DOHH2 (cell line): ENCODE results near the gene CCDC15.

Source experiments
- EZH2phosphoT487 ChIP-seq: fragments of 200-600 bp; sonication (generic); IDR thresholded peaks from 2 replicates; pipeline ENCODE4 v1.6.1; 2017; ENCODE audit warnings: borderline replicate concordance, mild to moderate bottlenecking, antibody characterized with exemption, low read length, moderate library complexity, mixed read lengths
- TF ChIP-seq, protein P1 (sequence below): fragments of 200-600 bp; sonication (generic); IDR thresholded peaks from one replicate; pipeline ENCODE4 v1.5.1; 2014; ENCODE audit warnings: antibody characterized with exemption, mild to moderate bottlenecking, low read depth, low read length; ENCODE audit not compliant: poor library complexity, severe bottlenecking

DNA sequence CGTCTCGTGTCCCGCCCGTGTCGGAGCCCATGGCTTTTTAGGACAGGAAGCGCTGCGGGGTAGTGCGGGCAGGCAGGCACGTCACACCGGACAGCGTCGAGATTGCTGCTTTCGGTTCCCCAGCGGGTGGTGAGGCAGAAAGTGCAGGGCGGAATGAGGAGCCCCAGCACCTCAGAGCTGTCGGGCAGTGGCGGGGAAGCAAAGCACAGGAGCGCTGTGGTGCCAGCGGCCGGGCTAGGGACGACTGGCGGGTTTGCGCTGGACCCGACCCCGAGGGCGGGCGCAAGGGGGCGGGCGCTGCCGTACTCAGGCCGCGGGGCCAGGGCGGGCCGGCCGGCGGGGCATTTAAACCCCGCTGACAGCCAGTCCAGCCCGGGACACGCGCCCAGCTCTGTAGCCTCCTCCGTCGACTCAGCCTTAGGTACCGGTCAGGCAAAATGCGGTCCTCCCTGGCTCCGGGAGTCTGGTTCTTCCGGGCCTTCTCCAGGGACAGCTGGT lies 109.0 kb downstream of the CCDC15 start, which contains the start of gene SLC37A2:
- TF ChIP-seq, protein P1, sequence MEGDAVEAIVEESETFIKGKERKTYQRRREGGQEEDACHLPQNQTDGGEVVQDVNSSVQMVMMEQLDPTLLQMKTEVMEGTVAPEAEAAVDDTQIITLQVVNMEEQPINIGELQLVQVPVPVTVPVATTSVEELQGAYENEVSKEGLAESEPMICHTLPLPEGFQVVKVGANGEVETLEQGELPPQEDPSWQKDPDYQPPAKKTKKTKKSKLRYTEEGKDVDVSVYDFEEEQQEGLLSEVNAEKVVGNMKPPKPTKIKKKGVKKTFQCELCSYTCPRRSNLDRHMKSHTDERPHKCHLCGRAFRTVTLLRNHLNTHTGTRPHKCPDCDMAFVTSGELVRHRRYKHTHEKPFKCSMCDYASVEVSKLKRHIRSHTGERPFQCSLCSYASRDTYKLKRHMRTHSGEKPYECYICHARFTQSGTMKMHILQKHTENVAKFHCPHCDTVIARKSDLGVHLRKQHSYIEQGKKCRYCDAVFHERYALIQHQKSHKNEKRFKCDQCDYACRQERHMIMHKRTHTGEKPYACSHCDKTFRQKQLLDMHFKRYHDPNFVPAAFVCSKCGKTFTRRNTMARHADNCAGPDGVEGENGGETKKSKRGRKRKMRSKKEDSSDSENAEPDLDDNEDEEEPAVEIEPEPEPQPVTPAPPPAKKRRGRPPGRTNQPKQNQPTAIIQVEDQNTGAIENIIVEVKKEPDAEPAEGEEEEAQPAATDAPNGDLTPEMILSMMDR = no peak
- no peak for TF ChIP-seq EZH2phosphoT487
